GM19193 (cell line): ENCODE results near the gene TRAPPC12.
A peak's percentile ranks its signal among the peaks of the same experiment; 100 is the strongest.

Source experiments
- POLR2A ChIP-seq: IDR thresholded peaks from 4 replicates; pipeline ENCODE4 v1.6.1; 2011; ENCODE audit not compliant: insufficient read depth, insufficient read length; ENCODE audit errors: extremely low read depth

Gene TRAPPC12

DNA sequence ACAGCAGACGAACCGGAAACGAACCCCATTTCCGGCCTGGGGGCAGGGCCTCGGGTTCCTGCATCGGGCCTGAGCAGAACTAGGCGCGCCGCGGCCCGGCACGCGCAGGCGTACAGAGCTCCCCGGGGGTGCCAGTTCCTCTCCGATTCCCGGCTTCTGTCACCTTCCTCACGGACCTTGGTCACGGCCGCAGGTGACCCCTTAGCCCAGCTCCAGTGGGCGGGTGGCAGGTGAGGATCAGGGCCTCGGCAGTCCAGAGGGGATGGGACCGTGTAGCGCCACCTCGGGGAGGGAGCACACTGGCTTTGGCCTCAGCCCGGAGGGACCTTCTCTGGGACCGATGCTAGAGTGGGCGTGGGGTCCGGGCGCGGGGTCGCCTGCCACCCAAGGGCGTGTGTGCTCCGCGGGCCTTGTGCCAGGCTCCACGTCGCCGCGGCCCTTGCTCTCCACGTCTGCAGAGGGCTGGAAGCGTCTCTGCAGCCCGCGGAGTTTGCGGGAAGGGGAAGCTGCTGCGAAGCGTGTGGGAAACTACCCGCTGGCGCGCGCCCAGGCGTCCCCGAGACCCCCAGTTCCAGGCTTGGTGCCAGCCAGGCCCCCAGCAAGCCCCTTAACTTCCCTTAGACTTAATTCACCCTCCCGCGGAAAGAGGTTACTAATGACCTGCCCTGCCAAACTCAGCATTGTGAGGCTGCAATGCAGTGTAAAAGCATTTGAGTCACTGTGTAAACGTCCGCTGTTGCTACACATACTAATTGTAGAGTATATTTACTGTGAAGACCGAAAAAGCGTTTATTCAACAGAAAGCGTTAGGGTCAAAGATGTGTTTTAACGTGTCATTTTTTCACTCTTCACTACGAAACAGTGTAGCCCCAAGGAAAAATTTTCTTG, at the start of gene TRAPPC12:
TSS of gene TRAPPC12 (plus strand) at position 48 of the 888 bp plus-strand sequence. CDS start 7,930 bp downstream, outside the sequence.
- peak; percentile 97 for TF ChIP-seq POLR2A

DNA sequence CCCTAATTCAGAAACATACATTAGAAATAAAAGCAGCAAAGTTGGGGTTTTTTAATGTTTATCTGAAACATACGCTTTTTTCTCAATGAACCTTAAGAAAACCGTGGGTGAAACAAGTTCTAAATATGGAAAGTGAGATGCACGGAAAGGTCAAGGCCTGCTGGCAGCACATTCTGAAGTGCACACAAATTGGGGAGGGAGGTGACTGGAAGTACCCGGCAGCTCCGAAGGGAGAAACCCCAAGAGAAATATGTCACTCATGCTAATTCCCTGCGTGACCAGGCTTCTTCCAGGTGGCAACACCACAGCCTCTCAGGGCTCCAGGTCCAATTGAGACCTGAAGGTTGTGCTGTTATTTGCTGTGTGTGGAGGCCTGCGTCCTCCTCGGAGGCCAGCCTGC, 47.4 kb upstream of the TRAPPC12 start:
- no peak for TF ChIP-seq POLR2A

DNA sequence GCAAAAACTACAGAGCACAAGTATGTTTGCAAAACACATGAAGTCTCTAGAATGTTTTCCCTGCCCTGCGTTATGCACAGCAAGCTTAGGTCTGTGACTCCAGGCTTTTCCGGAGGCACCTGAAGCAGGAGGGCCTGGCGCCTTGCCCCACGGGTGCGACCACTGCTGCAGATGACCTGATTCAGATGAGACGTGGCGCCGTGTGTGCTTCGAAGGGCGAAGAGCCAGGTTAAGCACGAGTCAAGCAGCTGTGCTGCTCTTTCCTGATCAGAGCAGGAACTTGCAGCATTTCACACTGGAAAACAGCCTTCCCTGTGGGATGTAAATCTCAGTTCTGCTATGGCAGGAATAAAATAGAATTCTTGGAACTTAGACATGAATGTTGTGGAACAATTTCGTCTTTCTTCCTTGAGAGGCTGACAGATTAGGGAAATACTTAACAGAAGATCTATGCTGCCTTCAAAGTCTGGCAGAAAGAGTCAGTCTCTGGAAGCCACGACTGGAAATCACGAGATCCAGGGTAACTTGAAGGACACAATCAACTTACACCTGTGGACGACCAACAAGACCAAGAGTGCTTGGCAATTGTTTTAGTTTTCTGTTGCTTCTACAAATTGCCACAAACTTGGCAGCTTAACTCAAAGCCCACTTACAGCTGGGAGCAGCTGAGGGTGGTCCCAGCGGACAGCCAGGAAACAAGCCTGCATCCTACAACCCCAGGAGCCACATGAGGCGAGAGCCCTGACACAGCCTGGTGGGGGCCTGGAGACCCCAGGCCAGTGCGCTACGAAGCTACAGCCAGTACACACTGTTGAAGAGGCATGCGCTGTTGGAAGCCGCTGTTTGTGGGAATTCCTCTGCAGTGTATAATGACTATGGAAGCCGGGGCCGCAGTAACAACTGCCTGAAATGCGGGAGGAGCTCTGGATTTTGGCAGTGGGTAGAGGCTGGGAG, 44.8 kb upstream of the TRAPPC12 start:
- no peak for TF ChIP-seq POLR2A

DNA sequence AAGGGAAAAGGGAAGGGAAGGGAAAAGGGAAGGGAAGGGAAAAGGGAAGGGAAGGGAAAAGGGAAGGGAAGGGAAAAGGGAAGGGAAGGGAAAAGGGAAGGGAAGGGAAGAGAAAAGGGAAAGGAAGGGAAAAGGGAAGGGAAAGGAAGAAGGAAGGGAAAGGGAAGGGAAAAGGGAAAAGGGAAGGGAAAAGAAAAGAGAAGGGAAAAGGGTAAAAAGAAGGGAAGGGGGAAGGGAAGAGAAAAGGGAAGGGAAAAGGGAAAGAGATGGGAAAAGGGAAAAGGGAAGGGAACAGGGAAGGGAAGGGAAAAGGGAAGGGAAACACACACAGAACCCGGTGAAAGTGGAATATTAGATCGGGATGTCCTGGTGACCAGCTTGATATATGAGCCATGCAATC, 42.6 kb upstream of the TRAPPC12 start:
- no peak for TF ChIP-seq POLR2A

DNA sequence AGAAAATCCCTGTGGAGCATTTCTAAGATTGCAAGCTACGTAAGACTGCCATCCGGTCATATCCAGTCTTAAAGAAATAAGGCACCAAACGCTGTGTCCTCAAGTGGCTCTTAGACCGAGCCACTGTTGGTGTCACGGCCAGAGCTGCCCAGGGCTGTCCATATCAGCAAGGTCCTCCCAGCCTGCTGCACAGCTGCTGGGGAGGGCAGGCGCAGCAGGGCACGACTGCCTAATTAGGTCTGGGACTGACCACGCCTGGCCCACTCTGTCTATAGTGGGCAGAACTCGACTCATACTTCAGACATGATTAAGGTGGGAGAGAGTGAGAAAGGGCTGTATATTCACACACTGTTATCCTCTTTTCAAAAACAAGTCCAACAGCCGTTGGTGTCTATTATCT, 41.2 kb upstream of the TRAPPC12 start:
- TF ChIP-seq POLR2A = no peak

DNA sequence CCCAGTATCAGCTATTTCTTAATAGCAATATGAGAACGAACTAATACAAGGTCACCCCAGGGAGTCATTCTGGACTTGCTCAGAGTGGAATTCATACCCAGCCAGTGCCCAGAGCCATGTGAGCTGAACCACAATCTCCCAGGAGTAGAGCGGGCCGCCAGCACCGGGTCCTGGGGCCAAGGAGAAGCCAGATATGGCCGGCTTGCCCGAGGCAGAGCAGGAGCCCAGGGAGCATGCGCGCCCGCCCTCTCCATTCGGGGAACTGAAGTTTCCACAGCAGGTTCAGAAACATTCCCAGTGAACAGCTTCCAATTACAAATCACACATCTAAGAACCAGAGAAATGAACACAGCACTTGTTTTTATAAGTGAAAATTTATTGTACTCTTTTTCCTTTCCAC, 39.4 kb upstream of the TRAPPC12 start:
- no peak for TF ChIP-seq POLR2A

DNA sequence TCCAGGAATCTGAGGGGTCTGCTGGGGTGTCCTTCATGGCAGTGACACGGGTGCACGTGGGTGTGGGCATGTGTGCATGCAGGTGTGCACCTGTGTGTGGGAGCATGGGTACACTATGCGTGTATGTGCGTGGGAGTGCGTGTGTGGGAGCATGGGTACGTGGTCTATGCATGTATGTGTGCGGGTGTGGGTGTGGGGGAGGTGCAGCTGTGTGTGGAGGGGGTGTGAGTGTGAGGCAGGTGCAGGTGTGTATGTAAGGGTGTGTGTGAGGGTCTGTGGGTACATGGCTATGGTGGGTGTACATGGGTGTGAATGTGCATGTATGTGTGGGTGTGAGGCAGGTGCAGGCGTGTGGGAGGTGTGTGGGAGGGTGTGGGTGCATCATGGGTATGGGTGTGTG, 38.2 kb upstream of the TRAPPC12 start:
- TF ChIP-seq POLR2A = no peak

DNA sequence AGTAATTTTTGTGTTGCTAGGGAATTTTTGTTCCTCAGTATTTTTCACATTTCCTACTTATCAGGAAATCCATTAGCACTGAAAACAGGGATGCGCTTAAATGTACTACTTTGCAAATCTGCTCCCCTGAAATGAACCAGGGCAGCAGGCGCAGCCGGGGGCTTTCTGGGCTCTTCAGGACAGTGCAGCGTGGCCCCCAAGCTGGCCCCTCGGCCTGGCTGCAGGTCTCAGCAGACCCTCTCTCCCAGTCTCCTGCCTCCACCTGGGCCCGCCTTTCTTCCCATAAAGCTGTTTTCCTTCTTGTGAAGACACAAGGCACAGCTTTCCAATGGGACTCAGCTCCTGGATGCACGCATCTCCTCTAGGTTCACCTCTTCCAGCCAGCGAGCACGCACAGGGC, 37.2 kb upstream of the TRAPPC12 start:
- no peak for TF ChIP-seq POLR2A

DNA sequence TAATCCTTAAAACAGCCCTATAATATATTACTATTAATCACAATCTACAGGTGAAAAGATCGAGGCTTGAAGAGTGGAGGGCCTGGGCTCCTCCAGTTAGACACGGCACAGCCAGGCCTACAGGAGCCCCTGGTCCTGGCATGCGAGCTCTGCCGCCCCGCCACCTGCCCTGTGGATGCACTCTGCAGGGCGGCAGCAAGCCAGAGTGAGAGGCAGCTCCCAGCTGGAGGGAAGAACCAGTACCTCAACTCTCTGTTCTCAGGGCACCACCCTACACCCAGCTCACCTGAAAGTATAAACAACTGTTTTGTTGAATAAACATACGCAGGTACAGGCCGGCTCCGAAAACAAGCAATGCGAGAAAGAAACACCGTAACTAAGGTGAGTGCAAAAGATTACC, 36.5 kb upstream of the TRAPPC12 start:
- no peak for TF ChIP-seq POLR2A

DNA sequence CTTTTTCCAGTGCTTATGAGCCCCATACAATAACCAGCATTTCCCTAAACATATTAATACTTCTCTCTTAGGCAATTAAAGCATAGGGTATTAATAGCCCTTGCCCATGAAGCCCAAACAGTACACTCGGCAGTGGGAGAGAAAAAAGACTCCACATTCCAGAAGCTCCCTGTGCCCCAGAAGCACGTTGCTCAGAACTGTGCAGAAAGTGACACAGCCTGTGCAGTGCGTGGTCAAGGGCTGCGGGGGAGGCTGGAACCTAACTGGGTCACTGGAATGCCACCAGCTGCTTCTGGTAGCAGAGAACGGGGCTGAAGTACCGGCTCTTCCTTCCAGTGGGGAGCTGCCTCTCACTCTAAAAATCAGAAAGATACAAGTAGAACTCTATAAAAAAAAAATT, 34.6 kb upstream of the TRAPPC12 start:
- no peak for TF ChIP-seq POLR2A

DNA sequence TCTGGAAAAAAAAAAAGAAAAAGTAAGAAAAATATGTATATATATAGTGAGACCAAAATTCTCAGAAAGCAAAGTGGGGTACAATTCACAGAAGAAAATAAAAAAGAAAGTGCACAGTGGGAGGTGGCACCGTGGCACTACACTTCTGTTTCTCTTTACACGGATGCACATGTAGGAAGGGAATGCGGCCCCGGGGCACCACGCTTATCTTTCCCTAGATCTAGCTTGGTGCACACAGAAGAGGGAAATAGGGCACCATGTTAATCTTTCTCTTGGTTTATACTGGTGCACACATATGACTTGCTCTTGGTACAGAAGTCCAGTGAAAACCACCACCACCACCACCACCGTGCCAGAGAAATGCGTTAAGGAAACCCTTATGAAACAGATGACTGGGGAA, 33.9 kb upstream of the TRAPPC12 start:
- no peak for TF ChIP-seq POLR2A

DNA sequence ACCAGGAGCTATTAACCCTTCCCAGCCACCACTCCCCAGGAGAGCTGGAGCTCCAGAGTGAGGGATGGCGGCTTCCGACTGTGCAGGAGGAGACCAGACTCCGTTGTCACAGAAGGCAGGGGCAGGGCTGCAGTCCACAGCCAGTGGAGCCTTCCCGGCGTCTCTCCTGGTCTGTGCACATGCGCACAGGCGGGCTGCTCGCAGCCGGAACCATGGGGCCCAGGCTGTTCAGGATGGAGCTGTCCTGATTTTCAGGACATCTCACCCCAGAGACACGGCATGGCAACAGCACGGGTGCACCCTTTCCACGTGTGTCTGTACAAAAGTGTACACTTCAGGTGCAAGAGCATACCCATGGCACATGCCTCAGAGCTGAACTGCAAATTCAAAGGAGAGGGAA, 30.7 kb upstream of the TRAPPC12 start:
- no peak for TF ChIP-seq POLR2A

DNA sequence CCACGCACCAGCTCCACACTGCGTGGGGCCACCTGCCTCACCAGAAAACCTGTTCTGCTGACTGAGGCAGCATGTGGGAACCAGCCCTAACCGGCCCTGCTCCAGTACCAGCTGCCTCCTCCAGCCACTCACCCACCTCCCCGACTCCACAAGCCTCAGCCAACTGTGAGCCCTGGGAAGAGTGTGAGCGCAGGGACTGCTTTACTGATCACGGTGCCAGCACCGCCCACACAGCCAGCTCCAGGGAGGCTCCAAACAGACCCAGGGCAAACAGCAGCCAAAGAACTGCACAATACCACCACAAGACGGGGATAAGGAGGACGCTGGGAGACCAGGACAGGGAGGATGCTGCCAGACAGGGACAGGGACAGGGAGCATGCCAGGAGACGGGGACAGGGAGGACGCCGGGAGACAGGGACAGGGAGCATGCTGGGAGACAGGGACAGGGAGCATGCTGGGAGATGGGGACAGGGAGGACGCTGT, 30.2 kb upstream of the TRAPPC12 start:
- TF ChIP-seq POLR2A = no peak

DNA sequence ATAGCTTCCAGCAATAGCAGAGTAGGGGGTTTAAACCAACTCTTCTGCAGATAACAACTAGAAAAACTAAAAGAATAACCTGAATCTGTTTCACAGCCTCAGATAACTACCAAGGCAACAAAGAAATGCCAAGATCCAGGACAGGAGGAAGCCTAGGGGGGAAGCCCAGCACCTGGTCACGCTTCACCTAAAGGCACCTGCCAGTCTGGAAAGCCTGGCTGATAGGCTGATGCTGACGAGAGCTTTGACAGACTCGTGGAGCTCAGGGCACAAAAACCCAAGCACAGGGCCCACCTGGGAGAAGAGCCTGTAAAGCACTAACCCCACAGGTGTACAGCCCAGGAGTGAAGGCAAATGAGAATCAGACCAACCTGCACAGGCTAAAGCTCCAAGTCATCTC, 24.5 kb upstream of the TRAPPC12 start:
- TF ChIP-seq POLR2A = no peak

DNA sequence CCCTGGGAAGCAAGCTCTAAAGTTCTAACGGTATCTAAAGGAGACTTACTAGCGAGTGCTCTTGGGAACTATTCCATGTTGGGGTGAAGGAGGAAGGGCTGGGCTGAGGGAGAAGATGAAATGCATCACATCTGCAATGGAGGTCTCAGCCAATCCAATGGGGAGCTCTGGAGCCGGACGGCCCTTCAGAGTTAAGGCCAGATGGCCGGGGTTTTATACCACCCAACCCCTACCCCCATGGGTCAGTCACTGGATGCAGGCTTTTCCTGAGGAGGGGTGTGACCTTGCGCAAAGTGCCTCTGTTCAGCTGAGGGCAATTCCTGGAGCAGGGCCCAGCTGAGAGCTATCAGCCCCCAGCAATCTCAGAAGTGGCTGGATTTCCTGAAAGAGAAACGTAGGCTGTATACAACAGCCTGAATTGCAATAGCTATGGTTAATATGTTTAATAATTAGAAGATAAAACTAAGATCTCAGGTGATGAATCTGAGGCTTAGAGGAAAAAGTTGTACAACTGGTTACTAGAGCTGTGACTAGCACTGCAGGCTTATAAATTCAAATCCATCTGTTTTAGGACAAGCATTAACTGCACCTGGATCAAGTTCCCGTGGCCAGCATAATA, 23.4 kb upstream of the TRAPPC12 start:
- TF ChIP-seq POLR2A = no peak

DNA sequence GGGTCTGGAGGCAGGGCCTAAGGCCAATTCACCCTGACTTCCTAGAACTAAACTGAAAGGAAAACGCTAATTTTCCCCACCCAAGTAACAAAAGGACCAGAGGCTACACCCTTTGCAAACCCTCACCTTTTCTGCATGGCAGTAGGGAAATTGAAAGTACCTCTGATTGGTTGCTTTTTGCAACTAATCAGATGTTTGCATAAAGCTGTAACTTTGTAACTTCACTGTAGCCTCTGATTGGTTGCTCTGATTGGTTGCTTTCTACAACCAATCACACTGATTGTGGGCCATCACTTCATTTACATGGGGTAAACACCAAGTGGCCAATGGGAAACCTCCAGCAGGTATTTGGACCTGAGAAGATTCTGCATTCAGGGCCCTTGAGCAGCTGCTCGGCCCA, 22.7 kb upstream of the TRAPPC12 start:
- no peak for TF ChIP-seq POLR2A

DNA sequence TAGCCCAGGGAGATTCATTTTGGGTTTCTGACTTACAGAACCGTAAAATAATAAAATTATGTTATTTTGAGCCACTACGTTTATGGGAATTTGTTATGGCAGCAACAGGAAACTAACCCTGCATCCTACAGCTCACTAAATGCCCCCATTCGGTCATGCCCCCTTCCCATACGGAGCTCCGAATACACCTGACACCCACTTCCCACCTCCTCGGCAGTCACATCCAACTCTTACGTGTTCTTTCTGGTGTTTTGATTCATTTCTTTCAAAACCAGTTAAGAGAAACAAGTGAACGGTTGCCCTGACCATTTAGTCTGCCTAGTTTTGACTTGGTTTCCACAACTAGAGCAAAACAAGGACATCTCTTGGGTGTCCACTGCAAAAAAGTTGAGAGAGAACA, 21.6 kb upstream of the TRAPPC12 start:
- no peak for TF ChIP-seq POLR2A
